Superior temporal gyrus (tissue), 1 donor: Measurements from ENCODE around the gene PRM3.

Experiments
- DNase-seq: peaks from one replicate; pipeline ENCODE4 v3.0.0-alpha.2; 2016; ENCODE audit errors: extremely low spot score

The PRM3 gene

GRCh38 chr16:11272921-11273720 lies at the start of gene PRM3:
Gene PRM3, minus strand, starts transcription at chr16:11273629. Its CDS starts 34 bp downstream, at chr16:11273595.
- no peak for DNase-seq

DNA sequence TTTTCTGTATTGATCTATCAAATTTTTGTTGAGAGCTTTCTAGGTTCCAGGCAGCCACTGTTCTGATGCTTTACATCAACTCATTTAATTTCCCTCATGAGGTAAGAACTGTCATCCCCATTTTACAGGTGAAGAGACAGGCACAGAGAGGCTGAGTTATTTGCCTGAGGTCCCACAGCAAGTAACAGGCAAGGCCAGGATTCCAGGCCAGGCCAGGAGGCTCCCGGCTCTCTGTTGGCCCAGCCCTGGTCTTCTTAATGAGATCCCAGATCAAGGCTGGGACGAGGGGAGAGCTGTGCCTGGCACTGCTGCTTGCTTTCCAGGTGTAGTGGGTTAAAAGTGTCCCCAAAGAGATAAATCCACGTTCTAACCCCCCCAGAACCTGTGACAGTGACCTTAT lies 49.4 kb upstream of the PRM3 start:
- no peak for DNase-seq

GRCh38 chr16:11321662-11322061 lies 48.2 kb upstream of the PRM3 start:
- DNase-seq: no peak

- no peak for DNase-seq
Observed at GRCh38 chr16:11320170-11320569, 46.7 kb upstream of the PRM3 start.

GRCh38 chr16:11319529-11320146 lies 46.2 kb upstream of the PRM3 start:
- no peak for DNase-seq

DNA sequence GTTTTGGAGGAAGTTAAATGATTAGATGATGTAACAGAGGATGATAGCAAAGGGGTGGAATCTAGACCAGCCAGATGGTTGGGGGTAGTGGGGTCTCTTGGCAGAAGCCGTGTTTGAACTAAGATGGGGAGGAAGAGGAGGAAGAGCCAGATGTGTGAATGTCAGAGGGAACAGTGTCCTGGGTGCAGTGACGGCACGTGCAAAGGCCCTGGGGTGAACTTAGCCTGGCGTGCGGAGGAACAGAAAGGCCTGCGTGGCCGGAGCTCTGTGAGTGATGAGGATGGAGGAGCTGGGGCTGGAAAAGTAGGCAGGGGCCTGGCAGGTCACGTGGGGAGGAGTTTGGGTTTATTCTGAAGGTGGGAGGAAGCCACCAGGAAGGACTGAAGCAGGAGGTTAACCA lies 45.4 kb upstream of the PRM3 start:
- no peak for DNase-seq

- DNase-seq: no peak
Observed at GRCh38 chr16:11316331-11317015, 43.0 kb upstream of the PRM3 start.

DNA sequence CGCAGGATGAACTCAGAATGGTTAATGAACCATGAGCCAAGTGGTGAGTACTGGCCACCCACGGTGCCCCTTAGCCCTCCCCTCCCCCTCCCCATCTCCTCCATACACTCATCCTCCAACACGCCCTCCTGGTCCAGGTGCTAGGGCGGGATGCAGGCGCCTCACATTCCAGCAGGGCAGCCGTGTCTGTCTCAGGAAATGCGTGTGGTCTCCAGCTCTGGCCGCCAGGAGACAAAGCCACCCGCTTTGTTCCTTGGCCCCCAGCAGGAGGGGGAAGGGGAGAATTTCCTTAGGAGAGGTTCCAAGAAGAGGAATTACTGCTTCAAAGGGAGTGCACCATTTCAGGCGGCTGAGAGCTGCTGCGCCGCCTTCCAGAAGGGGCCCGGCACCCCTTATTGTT lies 42.1 kb upstream of the PRM3 start:
- DNase-seq: no peak

- DNase-seq: no peak
Observed at GRCh38 chr16:11314309-11314894, 41.0 kb upstream of the PRM3 start.

GRCh38 chr16:11313493-11314308 lies 40.3 kb upstream of the PRM3 start:
- DNase-seq: no peak

DNA sequence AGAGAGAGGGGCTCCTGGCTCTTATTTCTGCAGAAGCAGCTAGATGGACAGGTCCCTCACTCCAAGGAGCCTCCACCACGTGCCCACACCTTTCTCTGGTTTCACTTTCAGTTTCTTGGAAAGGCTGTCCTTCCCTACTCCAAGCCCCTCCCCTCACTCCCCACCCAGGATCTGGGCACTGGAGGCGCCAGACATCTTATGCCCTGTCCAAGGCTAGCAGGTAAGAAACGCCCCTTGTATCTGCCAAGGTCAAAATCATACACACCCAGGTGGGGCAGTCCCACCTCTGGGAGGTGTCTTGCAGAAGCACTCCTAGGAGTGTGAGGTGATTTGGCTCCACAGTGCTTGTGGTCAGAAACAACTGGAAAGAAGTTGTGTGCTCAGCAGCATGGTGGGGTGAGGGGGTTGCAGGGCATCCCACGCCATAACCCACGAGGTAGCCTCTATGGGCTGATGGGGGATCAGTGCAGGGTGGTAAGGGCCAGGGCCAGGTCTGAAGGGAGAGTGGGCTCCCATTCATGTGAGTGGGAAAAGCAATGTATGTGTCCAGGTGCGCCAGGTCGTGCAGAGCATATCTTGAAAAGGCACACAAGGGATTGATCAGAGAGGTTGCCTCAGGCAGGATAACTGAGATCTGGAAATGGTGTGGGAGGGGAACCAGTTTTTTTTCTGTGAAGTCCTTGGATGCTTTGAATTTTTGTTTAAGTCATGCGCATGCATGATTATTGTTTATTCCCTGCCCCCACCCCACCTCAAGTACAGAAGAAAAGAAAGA lies 39.5 kb upstream of the PRM3 start:
- no peak for DNase-seq

DNA sequence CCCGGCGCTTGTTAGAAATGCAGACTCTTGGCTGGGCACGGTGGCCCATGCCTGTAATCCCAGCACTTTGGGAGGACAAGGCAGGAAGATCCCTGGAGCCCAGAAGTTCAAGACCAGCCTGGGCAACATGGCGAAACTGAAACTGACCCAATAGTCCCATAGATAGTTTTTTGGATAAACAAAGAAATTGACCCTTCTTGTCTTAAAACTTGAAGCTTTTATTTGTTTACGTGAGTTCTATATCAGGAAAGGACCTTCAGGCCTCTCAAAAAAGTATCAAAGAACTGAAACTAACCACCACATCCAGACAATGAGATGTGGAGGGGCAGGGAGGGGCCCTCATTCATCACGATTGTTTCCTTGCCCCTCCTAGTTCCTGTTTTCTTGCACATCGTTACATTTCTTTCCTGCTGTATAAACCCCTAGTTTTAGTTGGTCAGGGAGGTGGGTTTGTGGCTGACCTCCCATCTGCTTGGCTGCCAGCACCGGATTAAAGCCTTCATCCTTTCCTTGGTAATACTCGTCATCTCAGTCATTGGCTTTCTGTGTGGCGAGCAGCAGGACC lies 37.6 kb upstream of the PRM3 start:
- no peak for DNase-seq

DNA sequence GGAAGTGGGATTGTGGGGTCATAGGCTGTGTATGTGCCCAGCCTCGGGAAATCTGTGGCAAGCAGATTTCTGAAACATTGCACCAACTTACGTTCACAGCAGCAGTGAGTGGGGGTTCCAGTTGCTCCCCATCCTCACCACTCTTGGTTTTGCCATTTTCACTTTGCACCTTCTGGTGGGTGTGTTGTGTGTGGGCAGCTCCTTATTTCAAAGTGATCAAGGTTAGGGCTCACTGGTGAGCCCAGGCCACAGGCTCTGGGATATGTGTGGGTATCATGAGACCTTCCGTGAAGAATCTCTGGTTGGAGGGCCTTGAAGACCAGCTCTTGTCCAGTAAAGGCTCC lies 37.2 kb upstream of the PRM3 start:
- no peak for DNase-seq

GRCh38 chr16:11309895-11310633 lies 36.6 kb upstream of the PRM3 start:
- DNase-seq: no peak

DNA sequence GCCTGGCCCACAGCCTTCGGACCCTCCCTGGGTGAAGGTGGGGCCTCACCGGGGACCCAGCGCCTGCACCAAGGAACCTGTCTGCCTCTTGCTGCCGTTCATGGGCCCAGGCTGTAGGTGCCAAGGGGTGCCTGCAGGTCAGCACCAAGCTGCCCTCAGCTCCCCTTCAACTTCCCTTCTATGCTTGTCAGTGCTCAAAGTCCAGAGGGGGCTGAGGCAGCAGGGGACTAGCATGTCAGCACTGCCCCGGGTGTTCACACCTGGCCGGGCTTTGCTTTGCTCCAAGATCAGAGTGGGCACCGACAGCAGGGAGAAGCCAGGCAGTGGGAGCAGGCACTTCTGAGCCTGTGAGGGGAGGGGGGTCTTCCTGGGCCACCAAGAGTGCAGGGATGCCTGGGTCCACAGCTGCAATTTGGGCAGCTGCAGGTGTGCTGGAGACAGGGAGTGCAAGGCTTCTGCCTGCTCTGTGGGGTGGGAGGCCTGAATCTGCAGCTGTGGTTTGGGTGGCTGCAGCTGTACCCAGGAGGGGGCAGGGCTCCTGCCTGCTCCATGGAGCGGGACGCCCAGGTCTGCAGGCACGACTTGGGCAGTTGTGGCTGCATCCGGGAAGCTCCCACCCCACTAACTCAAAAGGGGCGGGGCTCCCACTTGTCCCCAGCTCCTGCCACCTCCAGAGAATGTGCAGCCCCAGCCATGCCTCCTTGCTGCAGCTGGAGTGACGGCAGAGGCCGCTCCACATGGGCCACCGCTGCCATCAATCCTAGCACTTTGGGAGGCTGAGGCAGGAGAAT lies 35.3 kb upstream of the PRM3 start:
- no peak for DNase-seq

DNA sequence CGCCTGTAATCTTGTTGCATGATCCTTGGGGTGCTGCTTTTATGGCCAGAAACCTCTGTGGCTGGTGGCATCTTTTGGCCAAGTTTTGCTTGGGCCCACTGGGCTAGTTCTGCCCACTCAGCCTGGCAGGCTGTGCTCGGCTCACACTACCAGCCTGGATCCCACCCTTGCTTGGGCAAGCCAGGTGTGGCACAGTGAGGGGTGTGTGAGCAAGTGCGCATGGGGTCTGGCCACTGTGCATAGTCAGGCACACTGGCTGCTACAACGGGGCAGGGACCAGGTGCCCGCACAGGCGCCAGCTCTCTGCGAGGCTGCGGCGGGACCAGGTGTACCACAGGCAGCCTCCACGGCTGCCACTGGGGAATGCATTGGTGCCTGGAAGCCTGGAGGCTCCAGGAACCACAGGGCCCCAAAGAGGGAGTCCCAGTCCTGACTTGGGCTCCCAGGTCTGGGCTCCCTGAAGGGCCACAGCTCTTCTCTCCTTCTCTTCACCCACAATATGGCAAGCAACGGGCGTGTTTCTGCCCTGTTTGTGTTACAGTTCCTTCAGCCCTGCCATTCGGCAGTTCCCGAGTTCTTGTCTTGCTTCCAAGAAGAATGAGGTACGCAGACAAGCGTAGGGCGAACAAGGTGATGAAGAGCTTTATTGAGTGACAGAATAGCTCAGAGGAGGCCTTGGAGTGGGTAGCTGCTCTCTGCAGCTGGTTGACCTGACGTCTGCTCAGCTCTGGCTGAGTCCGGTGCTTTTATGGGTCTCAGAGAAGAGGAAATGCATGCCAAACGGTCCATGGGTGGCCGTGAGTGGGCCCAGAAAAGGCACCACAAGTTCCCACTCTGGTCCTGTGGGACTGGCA lies 34.4 kb upstream of the PRM3 start:
- no peak for DNase-seq

- DNase-seq: no peak
Observed at GRCh38 chr16:11306997-11307638, 33.7 kb upstream of the PRM3 start.

GRCh38 chr16:11306381-11306780 lies 33.0 kb upstream of the PRM3 start:
- no peak for DNase-seq
